Gastroesophageal sphincter (tissue), 4 donors: Measurements from ENCODE around the gene ARID2. TPM values are rescaled to one million over a fixed set of nuclear protein-coding genes. Genes with fewer than 3 reads are reported as not detected.

Experiments
- ATAC-seq: fragments of 150-250 bp; one replicate; pipeline ENCODE4 v1.9.1; 2016; ENCODE audit warnings: mild to moderate bottlenecking, moderate library complexity
- H3K27ac ChIP-seq, 4 donors: fragments of 200-600 bp; sonication (generic) in 3 of 4; 1 replicate in 3 of 4; 2 replicates in 1 of 4; pipeline ENCODE4 v1.5.1; 2016 to 2019
- H3K27me3 ChIP-seq: fragments of 200-600 bp; sonication (generic); one replicate; pipeline ENCODE4 v1.5.1; 2019
- H3K36me3 ChIP-seq, 2 donors: fragments of 200-600 bp; sonication (generic); one replicate each; pipeline ENCODE4 v1.5.1; 2019; ENCODE audit warnings: control low read depth in 1 of 2
- H3K4me1 ChIP-seq, 3 donors: fragments of 200-600 bp; sonication (generic); 1 replicate in 2 of 3; 2 replicates in 1 of 3; pipeline ENCODE4 v1.5.1; 2016 to 2019; ENCODE audit warnings: control low read depth in 2 of 3
- H3K4me3 ChIP-seq, 2 donors: fragments of 200-600 bp; sonication (generic); one replicate each; pipeline ENCODE4 v1.5.1; 2019; ENCODE audit warnings: mild to moderate bottlenecking in 1 of 2, moderate library complexity in 1 of 2
- H3K9me3 ChIP-seq, 3 donors: fragments of 200-600 bp; sonication (generic); one replicate each; pipeline ENCODE4 v1.5.1; 2017 to 2019; ENCODE audit warnings: control low read depth in 2 of 3
- EP300 ChIP-seq: sonication (generic); formaldehyde crosslinking; IDR thresholded peaks from one replicate; pipeline ENCODE4 v1.6.1; 2017; ENCODE audit warnings: antibody characterized with exemption, mild to moderate bottlenecking
- POLR2A ChIP-seq, 2 donors: fragments of 450-650 bp; IDR thresholded peaks; one replicate each; pipeline ENCODE4 v1.6.1; 2017; ENCODE audit warnings: antibody characterized with exemption in 2 of 2, mild to moderate bottlenecking in 2 of 2, moderate library complexity in 1 of 2
- POLR2AphosphoS5 ChIP-seq: sonication (generic); formaldehyde crosslinking; IDR thresholded peaks from one replicate; pipeline ENCODE4 v1.6.1; 2017; ENCODE audit warnings: antibody characterized with exemption
- WGBS, 2 donors: methylation state at CpG; one replicate each; pipeline ENCODE4 v1.1.5; 2018; ENCODE audit warnings: low coverage in 1 of 2; 5-methylcytosine and 5-hydroxymethylcytosine counted together
- total RNA-seq, 4 donors: library from RNA; depleted of rRNA; stranded (reverse); fragments of >200 nt; gene quantifications; one replicate each; pipeline ENCODE4 v1.1.0, GENCODE V29; 2016
- TF ChIP-seq, protein P1 (sequence below), 4 experiments: fragments of 200-600 bp in 2 of 4; fragments of 450-650 bp in 2 of 4; sonication (generic) in 1 of 4; IDR thresholded peaks; one replicate each; pipeline ENCODE4 v1.5.1; 2017 to 2019; ENCODE audit warnings: antibody characterized with exemption in 4 of 4, mild to moderate bottlenecking in 2 of 4, moderate library complexity in 2 of 4

ARID2 gene
- total RNA-seq, 4 donors from 2014 or later = 28.9 to 49.0 (median 32.1) TPM

DNA sequence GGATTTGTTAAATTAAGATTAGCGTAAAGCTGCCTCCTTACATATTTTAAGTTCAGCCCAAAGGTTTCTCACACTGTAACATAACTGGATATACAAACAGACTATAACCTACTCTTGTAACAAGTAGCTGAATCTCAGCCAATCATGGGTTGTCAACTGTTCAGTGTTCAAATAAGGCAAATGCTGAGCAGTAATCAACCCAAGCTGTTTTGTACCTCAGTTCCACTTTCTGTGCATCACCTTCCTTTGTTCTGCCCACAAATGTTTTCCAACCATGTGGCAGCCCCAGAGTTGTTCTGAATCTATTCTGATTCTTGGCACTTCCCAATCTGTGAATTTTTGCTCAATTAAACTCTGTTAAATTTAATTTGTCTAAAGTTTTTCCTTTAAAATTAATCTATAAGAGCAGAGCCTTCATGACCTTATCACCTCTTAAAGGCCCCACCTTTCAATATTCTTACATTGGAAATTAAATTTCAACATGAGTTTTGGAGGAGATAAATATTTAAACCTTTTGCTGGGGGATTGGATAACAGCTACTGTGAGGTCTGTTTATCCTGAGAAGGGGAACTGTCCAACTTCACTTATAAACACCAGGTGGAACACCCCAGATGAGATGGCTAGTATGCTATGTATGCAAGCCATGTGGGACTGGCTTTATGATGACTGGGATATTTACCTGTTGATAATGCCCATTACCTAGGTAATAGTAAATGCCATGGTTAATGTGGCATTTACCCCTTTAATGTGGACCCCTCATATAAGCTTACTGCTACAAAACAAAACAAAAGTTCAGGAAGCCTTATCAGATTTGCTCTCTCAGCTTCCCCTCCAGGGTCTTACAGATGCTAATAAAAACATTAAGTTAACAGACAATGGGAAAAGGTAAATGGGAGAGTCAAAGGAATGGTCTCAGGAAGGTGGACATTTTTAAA, 42.2 kb upstream of the ARID2 start:
- TF ChIP-seq EP300 (no peak), POLR2AphosphoS5 (no peak), POLR2A (IDR thresholded peaks at IDR 0.05) (no peak)
- TF ChIP-seq, protein P1, sequence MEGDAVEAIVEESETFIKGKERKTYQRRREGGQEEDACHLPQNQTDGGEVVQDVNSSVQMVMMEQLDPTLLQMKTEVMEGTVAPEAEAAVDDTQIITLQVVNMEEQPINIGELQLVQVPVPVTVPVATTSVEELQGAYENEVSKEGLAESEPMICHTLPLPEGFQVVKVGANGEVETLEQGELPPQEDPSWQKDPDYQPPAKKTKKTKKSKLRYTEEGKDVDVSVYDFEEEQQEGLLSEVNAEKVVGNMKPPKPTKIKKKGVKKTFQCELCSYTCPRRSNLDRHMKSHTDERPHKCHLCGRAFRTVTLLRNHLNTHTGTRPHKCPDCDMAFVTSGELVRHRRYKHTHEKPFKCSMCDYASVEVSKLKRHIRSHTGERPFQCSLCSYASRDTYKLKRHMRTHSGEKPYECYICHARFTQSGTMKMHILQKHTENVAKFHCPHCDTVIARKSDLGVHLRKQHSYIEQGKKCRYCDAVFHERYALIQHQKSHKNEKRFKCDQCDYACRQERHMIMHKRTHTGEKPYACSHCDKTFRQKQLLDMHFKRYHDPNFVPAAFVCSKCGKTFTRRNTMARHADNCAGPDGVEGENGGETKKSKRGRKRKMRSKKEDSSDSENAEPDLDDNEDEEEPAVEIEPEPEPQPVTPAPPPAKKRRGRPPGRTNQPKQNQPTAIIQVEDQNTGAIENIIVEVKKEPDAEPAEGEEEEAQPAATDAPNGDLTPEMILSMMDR (IDR thresholded peaks at IDR 0.05) = no peak
- ATAC-seq = no peak
- Histone ChIP-seq H3K27me3 (no peaks in the 10 kb centered on the region), H3K4me3 (no peak overlapping the region), H3K36me3 (no peaks in the 10 kb centered on the region), H3K27ac (no peak overlapping the region), H3K4me1 (no peaks in the 10 kb centered on the region), H3K9me3 (no peaks in the 10 kb centered on the region)
- WGBS, 2 donors = 86 to 100% methylated on average over 1 of the region's 1 CpG

DNA sequence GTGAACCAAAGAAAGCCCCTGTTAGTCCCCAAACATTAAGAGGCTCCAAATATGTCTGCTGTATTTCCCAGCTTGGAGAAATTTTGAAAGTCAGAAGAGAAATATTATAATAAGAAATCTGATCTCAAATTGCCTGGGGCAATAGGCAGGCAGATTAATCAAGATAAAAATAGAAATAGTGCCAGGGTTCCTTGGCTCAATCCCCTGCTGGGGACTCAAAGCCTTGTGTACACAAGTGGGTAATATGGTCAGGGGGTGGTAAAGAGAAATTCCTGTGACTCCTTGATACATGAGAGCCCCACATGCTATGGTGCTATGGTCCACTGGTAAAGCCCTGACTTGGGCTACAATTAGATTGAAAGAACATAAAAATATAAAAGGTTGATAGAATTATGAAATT, 41.3 kb upstream of the ARID2 start:
- Histone ChIP-seq H3K27me3 (no peaks in the 10 kb centered on the region), H3K4me3 (no peak overlapping the region), H3K9me3 (no peaks in the 10 kb centered on the region), H3K27ac (no peak overlapping the region), H3K4me1 (no peaks in the 10 kb centered on the region), H3K36me3 (no peaks in the 10 kb centered on the region)
- TF ChIP-seq POLR2AphosphoS5 (no peak), POLR2A (IDR thresholded peaks at IDR 0.05) (no peak), EP300 (no peak)
- no peak for ATAC-seq

DNA sequence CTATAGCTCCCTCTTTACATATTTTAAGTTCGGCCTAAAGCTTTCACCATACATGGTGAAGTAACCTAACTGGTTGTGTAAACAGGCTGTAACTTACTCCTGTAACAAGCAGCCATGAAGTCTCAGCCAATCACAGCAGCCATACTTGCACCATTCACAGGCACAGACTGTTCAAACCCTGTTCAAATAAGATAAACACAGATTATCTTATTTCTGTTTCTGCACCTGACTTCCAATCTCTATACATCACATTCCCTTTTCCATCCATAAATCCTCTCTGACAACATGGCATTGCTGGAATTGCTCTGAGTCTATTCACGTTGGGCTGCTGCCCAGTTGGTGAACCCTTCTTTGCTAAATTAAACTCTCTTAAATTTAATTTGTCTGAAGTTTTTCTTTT, 34.5 kb upstream of the ARID2 start:
- Histone ChIP-seq H3K4me1 (no peaks in the 10 kb centered on the region), H3K27me3 (no peaks in the 10 kb centered on the region), H3K36me3 (no peaks in the 10 kb centered on the region), H3K27ac (no peak overlapping the region), H3K9me3 (no peaks in the 10 kb centered on the region), H3K4me3 (no peak overlapping the region)
- 43 to 50% methylated on average over 2 of the region's 2 CpGs for WGBS, 2 donors
- no peak for ATAC-seq
- no peak for TF ChIP-seq POLR2AphosphoS5
- TF ChIP-seq, protein P1 (IDR thresholded peaks at IDR 0.05) = no peak
- no peak for TF ChIP-seq POLR2A (IDR thresholded peaks at IDR 0.05)
- TF ChIP-seq EP300 = no peak

DNA sequence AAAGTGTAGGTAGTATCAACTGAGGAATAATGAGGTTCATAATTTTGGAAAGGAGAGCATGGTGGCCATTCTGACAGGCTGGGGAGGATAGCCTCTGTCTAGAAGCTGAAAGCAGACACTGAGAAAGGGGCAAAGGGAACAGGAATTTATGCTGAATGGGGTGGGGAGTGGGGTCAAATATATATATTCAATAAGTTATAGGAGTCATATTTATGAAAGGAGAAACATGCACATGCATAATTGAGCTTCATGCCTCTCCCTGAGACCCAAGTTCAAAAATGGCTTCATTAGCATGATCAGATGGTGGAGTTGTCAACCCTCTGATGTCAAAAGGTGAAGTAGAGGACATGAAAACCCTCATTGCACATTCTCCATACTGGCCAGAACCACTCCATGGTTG, 33.9 kb upstream of the ARID2 start:
- TF ChIP-seq EP300 (no peak), POLR2A (IDR thresholded peaks at IDR 0.05) (no peak), POLR2AphosphoS5 (no peak)
- TF ChIP-seq, protein P1 (IDR thresholded peaks at IDR 0.05) = no peak
- no peak for ATAC-seq
- no peaks in the 10 kb centered on the region for H3K36me3 ChIP-seq

DNA sequence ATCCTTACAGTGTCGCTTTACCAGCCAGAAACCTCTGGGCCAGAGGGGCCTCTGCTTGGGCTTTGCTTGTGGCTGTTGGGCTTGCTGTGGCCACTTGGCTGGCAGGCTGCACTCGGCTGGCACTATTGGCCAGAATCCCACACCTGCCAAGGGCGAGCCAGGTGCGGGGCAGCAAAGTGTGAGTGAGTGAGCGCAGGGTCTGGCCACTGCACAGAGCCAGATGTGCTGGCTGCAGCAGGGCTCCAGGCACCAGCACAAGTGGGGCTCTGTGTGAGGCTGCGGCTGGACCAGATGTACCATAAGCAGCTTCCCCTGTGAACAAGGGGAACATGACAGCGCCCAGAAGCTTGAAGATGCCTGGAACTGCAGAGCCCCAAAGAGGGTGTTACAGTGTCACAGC, 33.5 kb upstream of the ARID2 start:
- no peaks in the 10 kb centered on the region for H3K4me1 ChIP-seq
- H3K4me3 ChIP-seq = no peak overlapping the region
- no peaks in the 10 kb centered on the region for H3K36me3 ChIP-seq
- no peak for ATAC-seq
- no peak overlapping the region for H3K27ac ChIP-seq
- peaks cover 0 to 5% (median 0%) of the 10 kb centered on the region in 3 donors for H3K9me3 ChIP-seq
- H3K27me3 ChIP-seq = no peaks in the 10 kb centered on the region
- 100% methylated on average over 2 of the region's 7 CpGs; no CpG with 5 or more reads in 1 of the 2 donors for WGBS, 2 donors
- TF ChIP-seq EP300 (no peak), POLR2A (IDR thresholded peaks at IDR 0.05) (no peak), POLR2AphosphoS5 (no peak)
- TF ChIP-seq, protein P1 (IDR thresholded peaks at IDR 0.05) = no peak

More for the DNA sequence above, 33.9 kb upstream of the ARID2 start:
- Histone ChIP-seq H3K27ac (no peak overlapping the region), H3K4me1 (no peaks in the 10 kb centered on the region), H3K4me3 (no peak overlapping the region), H3K9me3 (peaks cover 0 to under 1% (median 0%) of the 10 kb centered on the region in 3 donors), H3K27me3 (no peaks in the 10 kb centered on the region)
